Measurements from ENCODE around the gene UBE2L3.
"Not testable (repeated sequence)": the region's sequence is repeated elsewhere in the genome, so short reads cannot be mapped to it uniquely, and the experiment has no call there.

Gene UBE2L3

GRCh38 chr22:21603973-21604372 is 36.5 kb downstream of the UBE2L3 start:
- no peak for DNase-seq

GRCh38 chr22:21605887-21606564 is 38.5 kb downstream of the UBE2L3 start:
- DNase-seq = no peak

- no peak for DNase-seq
Observed at GRCh38 chr22:21606775-21607174, 39.3 kb downstream of the UBE2L3 start.

- DNase-seq = not testable (repeated sequence)
Observed at GRCh38 chr22:21609556-21610157, 42.1 kb downstream of the UBE2L3 start.

- DNase-seq = no peak
Observed at GRCh38 chr22:21611210-21611977, 43.9 kb downstream of the UBE2L3 start.

GRCh38 chr22:21612858-21613257 is 45.3 kb downstream of the UBE2L3 start:
- no peak for DNase-seq

- DNase-seq = no peak
Observed at GRCh38 chr22:21613553-21614233, 46.2 kb downstream of the UBE2L3 start.

GRCh38 chr22:21615731-21616130 is 48.2 kb downstream of the UBE2L3 start:
- no peak for DNase-seq

- not testable (repeated sequence) for DNase-seq
Observed at GRCh38 chr22:21617337-21617736, 49.8 kb downstream of the UBE2L3 start.

GRCh38 chr22:21621025-21621424 is 53.5 kb downstream of the UBE2L3 start:
- DNase-seq = no peak

- DNase-seq = no peak
Observed at GRCh38 chr22:21622011-21622918, 54.8 kb downstream of the UBE2L3 start.

- DNase-seq = no peak
Observed at GRCh38 chr22:21622919-21623647, 55.6 kb downstream of the UBE2L3 start.

GRCh38 chr22:21623648-21623970 is 56.1 kb downstream of the UBE2L3 start:
- no peak for DNase-seq

- DNase-seq = no peak
Observed at GRCh38 chr22:21624120-21624879, 56.8 kb downstream of the UBE2L3 start.

GRCh38 chr22:21624880-21625791 is 57.6 kb downstream of the UBE2L3 start:
- DNase-seq = no peak

GRCh38 chr22:21626073-21626734 is 58.7 kb downstream of the UBE2L3 start:
- no peak for DNase-seq

GRCh38 chr22:21626735-21627469 is 59.4 kb downstream of the UBE2L3 start:
- no peak for DNase-seq
